Activated CD4-positive, alpha-beta T cell treated with anti-CD3 and anti-CD28 coated beads, Interleukin-2, amount 10 ng/mL, durations not matched to agents 7 days and 5 days (primary cell): ENCODE results near the gene LURAP1L. TPM values are rescaled to one million over a fixed set of nuclear protein-coding genes. Genes with fewer than 3 reads are reported as not detected.

Source experiments
- CTCF ChIA-PET: fragments of 350-600 bp; sonication (Branson Sonifier 250); formaldehyde crosslinking; loops from one replicate; lab custom pipeline; 2021; ENCODE audit warnings: antibody characterized with exemption; lab: Charles Lee
- POLR2A ChIA-PET: fragments of 350-600 bp; sonication (Branson Sonifier 250); formaldehyde crosslinking; loops from one replicate; lab custom pipeline; 2021; ENCODE audit warnings: antibody characterized with exemption; lab: Charles Lee
- DNase-seq: peaks from one replicate; pipeline ENCODE4 v3.0.0-alpha.2; 2020
- H3K27ac Mint-ChIP-seq: one replicate; pipeline ENCODE4 v1.8.0; 2021; ENCODE audit warnings: mild to moderate bottlenecking, moderate library complexity, mixed read lengths
- H3K27me3 Mint-ChIP-seq: one replicate; pipeline ENCODE4 v1.8.0; 2021; ENCODE audit warnings: mixed read lengths
- H3K36me3 Mint-ChIP-seq: one replicate; pipeline ENCODE4 v1.8.0; 2021; ENCODE audit warnings: low read depth, mixed read lengths
- H3K4me1 Mint-ChIP-seq: one replicate; pipeline ENCODE4 v1.8.0; 2021; ENCODE audit warnings: mixed read lengths
- H3K4me3 Mint-ChIP-seq: one replicate; pipeline ENCODE4 v1.8.0; 2021; ENCODE audit warnings: mild to moderate bottlenecking, moderate library complexity, mixed read lengths
- H3K9me3 Mint-ChIP-seq: one replicate; pipeline ENCODE4 v1.8.0; 2021; ENCODE audit warnings: mixed read lengths
- total RNA-seq, 2 experiments: library from RNA; stranded (reverse); gene quantifications; one replicate each; pipeline ENCODE4 v1.2.3, GENCODE V29; 2021

The LURAP1L gene
- not detected for total RNA-seq

GRCh38 chr9:12774861-12775678, at the start of gene LURAP1L:
Gene LURAP1L (plus strand): TSS chr9:12775020. CDS start chr9:12775716, 696 bp downstream.
- peaks cover 23% of the 10 kb centered on the region for H3K27me3 Mint-ChIP-seq
- H3K4me3 Mint-ChIP-seq: no peak within 1 kb of the TSS
- no peak for DNase-seq
- H3K36me3 Mint-ChIP-seq: no peaks in the 10 kb centered on the region
- H3K4me1 Mint-ChIP-seq: peaks cover 2% of the 10 kb centered on the region
- CTCF ChIA-PET: interaction anchor here (0.5 kb wide), 1 partner anchor 1577 kb away, joined by 3 read pairs; no protein-coding TSS in a partner anchor
- H3K27ac Mint-ChIP-seq: no peak within 1 kb of the TSS
- POLR2A ChIA-PET: no interaction called here
- peaks cover 2% of the 10 kb centered on the region for H3K9me3 Mint-ChIP-seq

GRCh38 chr9:12726795-12727194, 48.0 kb upstream of the LURAP1L start:
- H3K27me3 Mint-ChIP-seq: no peaks in the 10 kb centered on the region
- H3K9me3 Mint-ChIP-seq: peaks cover 1% of the 10 kb centered on the region
- H3K4me1 Mint-ChIP-seq: no peaks in the 10 kb centered on the region
- no peak for DNase-seq
- POLR2A ChIA-PET: no interaction called here
- CTCF ChIA-PET: no interaction called here
- H3K36me3 Mint-ChIP-seq: no peaks in the 10 kb centered on the region
- H3K27ac Mint-ChIP-seq: no peak overlapping the region
- no peak overlapping the region for H3K4me3 Mint-ChIP-seq

- DNase-seq: no peak
- H3K4me1 Mint-ChIP-seq: no peaks in the 10 kb centered on the region
- H3K27me3 Mint-ChIP-seq: no peaks in the 10 kb centered on the region
- ChIA-PET CTCF (no interaction called here), POLR2A (no interaction called here)
- H3K9me3 Mint-ChIP-seq: peaks cover 4% of the 10 kb centered on the region
- no peak overlapping the region for H3K27ac Mint-ChIP-seq
- H3K4me3 Mint-ChIP-seq: no peak overlapping the region
- no peaks in the 10 kb centered on the region for H3K36me3 Mint-ChIP-seq
Measured at GRCh38 chr9:12730198-12730597, 44.6 kb upstream of the LURAP1L start.

GRCh38 chr9:12730927-12731326, 43.9 kb upstream of the LURAP1L start:
- H3K27me3 Mint-ChIP-seq: no peaks in the 10 kb centered on the region
- no peaks in the 10 kb centered on the region for H3K4me1 Mint-ChIP-seq
- POLR2A ChIA-PET: no interaction called here
- H3K9me3 Mint-ChIP-seq: peaks cover 4% of the 10 kb centered on the region
- H3K27ac Mint-ChIP-seq: no peak overlapping the region
- no peaks in the 10 kb centered on the region for H3K36me3 Mint-ChIP-seq
- no peak for DNase-seq
- no peak overlapping the region for H3K4me3 Mint-ChIP-seq
- CTCF ChIA-PET: no interaction called here

- H3K4me3 Mint-ChIP-seq: no peak overlapping the region
- CTCF ChIA-PET: no interaction called here
Measured at GRCh38 chr9:12732971-12733370, 41.8 kb upstream of the LURAP1L start.

GRCh38 chr9:12735665-12736064, 39.2 kb upstream of the LURAP1L start:
- H3K4me1 Mint-ChIP-seq: no peaks in the 10 kb centered on the region
- ChIA-PET CTCF (no interaction called here), POLR2A (no interaction called here)
- no peak overlapping the region for H3K27ac Mint-ChIP-seq
- no peaks in the 10 kb centered on the region for H3K27me3 Mint-ChIP-seq
- H3K9me3 Mint-ChIP-seq: peaks cover 4% of the 10 kb centered on the region
- H3K36me3 Mint-ChIP-seq: no peaks in the 10 kb centered on the region
- no peak overlapping the region for H3K4me3 Mint-ChIP-seq
- no peak for DNase-seq

More at GRCh38 chr9:12732971-12733370, 41.8 kb upstream of the LURAP1L start:
- POLR2A ChIA-PET: no interaction called here
- Mint-ChIP-seq H3K27ac (no peak overlapping the region), H3K36me3 (no peaks in the 10 kb centered on the region), H3K4me1 (no peaks in the 10 kb centered on the region), H3K9me3 (peaks cover 4% of the 10 kb centered on the region), H3K27me3 (no peaks in the 10 kb centered on the region)
- no peak for DNase-seq

GRCh38 chr9:12737871-12738270, 36.9 kb upstream of the LURAP1L start:
- POLR2A ChIA-PET: no interaction called here
- Mint-ChIP-seq H3K4me1 (no peaks in the 10 kb centered on the region), H3K4me3 (no peak overlapping the region), H3K27me3 (no peaks in the 10 kb centered on the region), H3K9me3 (peaks cover 6% of the 10 kb centered on the region), H3K36me3 (no peaks in the 10 kb centered on the region), H3K27ac (no peak overlapping the region)
- no peak for DNase-seq
- CTCF ChIA-PET: no interaction called here

GRCh38 chr9:12739014-12739652, 35.7 kb upstream of the LURAP1L start:
- H3K4me1 Mint-ChIP-seq: no peaks in the 10 kb centered on the region

GRCh38 chr9:12740845-12741244, 34.0 kb upstream of the LURAP1L start:
- H3K9me3 Mint-ChIP-seq: peaks cover 7% of the 10 kb centered on the region
- H3K27me3 Mint-ChIP-seq: no peaks in the 10 kb centered on the region
- no peak for DNase-seq
- no peak overlapping the region for H3K27ac Mint-ChIP-seq
- no peak overlapping the region for H3K4me3 Mint-ChIP-seq
- ChIA-PET CTCF (no interaction called here), POLR2A (no interaction called here)
- H3K4me1 Mint-ChIP-seq: no peaks in the 10 kb centered on the region
- no peaks in the 10 kb centered on the region for H3K36me3 Mint-ChIP-seq

More at GRCh38 chr9:12739014-12739652, 35.7 kb upstream of the LURAP1L start:
- CTCF ChIA-PET: no interaction called here
- POLR2A ChIA-PET: no interaction called here
- Mint-ChIP-seq H3K9me3 (peaks cover 6% of the 10 kb centered on the region), H3K4me3 (no peak overlapping the region), H3K27ac (no peak overlapping the region), H3K27me3 (no peaks in the 10 kb centered on the region), H3K36me3 (no peaks in the 10 kb centered on the region)
- no peak for DNase-seq

GRCh38 chr9:12748016-12748415, 26.8 kb upstream of the LURAP1L start:
- no peak for DNase-seq
- Mint-ChIP-seq H3K36me3 (no peaks in the 10 kb centered on the region), H3K27me3 (no peaks in the 10 kb centered on the region), H3K4me1 (no peaks in the 10 kb centered on the region), H3K27ac (no peak overlapping the region), H3K4me3 (no peak overlapping the region), H3K9me3 (peaks cover 13% of the 10 kb centered on the region)
- ChIA-PET POLR2A (no interaction called here), CTCF (no interaction called here)

- Mint-ChIP-seq H3K4me3 (no peak overlapping the region), H3K9me3 (peaks cover 13% of the 10 kb centered on the region), H3K27ac (no peak overlapping the region), H3K36me3 (no peaks in the 10 kb centered on the region), H3K27me3 (no peaks in the 10 kb centered on the region), H3K4me1 (no peaks in the 10 kb centered on the region)
- no peak for DNase-seq
- CTCF ChIA-PET: no interaction called here
- POLR2A ChIA-PET: no interaction called here
Measured at GRCh38 chr9:12748954-12749353, 25.9 kb upstream of the LURAP1L start.

- no peaks in the 10 kb centered on the region for H3K36me3 Mint-ChIP-seq
- H3K9me3 Mint-ChIP-seq: no peaks in the 10 kb centered on the region
- no peaks in the 10 kb centered on the region for H3K4me1 Mint-ChIP-seq
- DNase-seq: no peak
- no peak overlapping the region for H3K4me3 Mint-ChIP-seq
- no peaks in the 10 kb centered on the region for H3K27me3 Mint-ChIP-seq
- H3K27ac Mint-ChIP-seq: no peak overlapping the region
- CTCF ChIA-PET: no interaction called here
- POLR2A ChIA-PET: no interaction called here
Measured at GRCh38 chr9:12753931-12754330, 20.9 kb upstream of the LURAP1L start.

GRCh38 chr9:12759761-12760160, 15.1 kb upstream of the LURAP1L start:
- CTCF ChIA-PET: no interaction called here
- Mint-ChIP-seq H3K9me3 (peaks cover 3% of the 10 kb centered on the region), H3K36me3 (no peaks in the 10 kb centered on the region), H3K4me3 (no peak overlapping the region), H3K4me1 (no peaks in the 10 kb centered on the region), H3K27me3 (no peaks in the 10 kb centered on the region), H3K27ac (no peak overlapping the region)
- DNase-seq: no peak
- POLR2A ChIA-PET: no interaction called here
